GM19099 (cell line): Measurements from ENCODE around the gene TERT.

ENCODE experiments used
- POLR2A ChIP-seq: IDR thresholded peaks from 3 replicates; pipeline ENCODE4 v1.6.1; 2011; ENCODE audit warnings: low read depth; ENCODE audit not compliant: insufficient read length; ENCODE audit errors: extremely low read depth

TERT gene

GRCh38 chr5:1256776-1257175, 38.1 kb downstream of the TERT start:
- no peak for TF ChIP-seq POLR2A

GRCh38 chr5:1255081-1255561, 39.7 kb downstream of the TERT start:
- TF ChIP-seq POLR2A: no peak

GRCh38 chr5:1254196-1254595, 40.7 kb downstream of the TERT start:
- no peak for TF ChIP-seq POLR2A

- TF ChIP-seq POLR2A: no peak
Observed at GRCh38 chr5:1253456-1254105, 41.3 kb downstream of the TERT start.

GRCh38 chr5:1252681-1253080, 42.2 kb downstream of the TERT start:
- no peak for TF ChIP-seq POLR2A

GRCh38 chr5:1251678-1252580, 42.9 kb downstream of the TERT start:
- TF ChIP-seq POLR2A: no peak

- no peak for TF ChIP-seq POLR2A
Observed at GRCh38 chr5:1249366-1250280, 45.2 kb downstream of the TERT start.

GRCh38 chr5:1247811-1248210, 47.1 kb downstream of the TERT start:
- TF ChIP-seq POLR2A: no peak

GRCh38 chr5:1246711-1247431, 48.0 kb downstream of the TERT start:
- no peak for TF ChIP-seq POLR2A

- no peak for TF ChIP-seq POLR2A
Observed at GRCh38 chr5:1245905-1246576, 48.8 kb downstream of the TERT start.

GRCh38 chr5:1244976-1245375, 49.9 kb downstream of the TERT start:
- TF ChIP-seq POLR2A: no peak

- TF ChIP-seq POLR2A: no peak
Observed at GRCh38 chr5:1244255-1244654, 50.6 kb downstream of the TERT start.

GRCh38 chr5:1243487-1244130, 51.3 kb downstream of the TERT start:
- no peak for TF ChIP-seq POLR2A
